Cardiac fibroblast (primary cell): ENCODE data around the gene NUP214.
"Not testable (repeated sequence)": the region's sequence is repeated elsewhere in the genome, so short reads cannot be mapped to it uniquely, and the experiment has no call there.

ENCODE experiments used
- DNase-seq, 2 donors: peaks; one replicate each; pipeline versions ENCODE4 v3.0.0 to v3.0.0-alpha.2; 2010; ENCODE audit warnings: low read depth in 2 of 2
- H3K4me3 ChIP-seq, 2 donors: replicated peaks in 1 of 2; 1 replicate in 1 of 2; 2 replicates in 1 of 2; pipeline ENCODE4 v1.5.1; 2011; ENCODE audit warnings: low read depth in 2 of 2, low read length in 2 of 2, mild to moderate bottlenecking in 2 of 2, moderate library complexity in 1 of 2
- CTCF ChIP-seq: IDR thresholded peaks from one replicate; pipeline ENCODE4 v1.5.1; 2011; ENCODE audit warnings: low read depth, mild to moderate bottlenecking, low read length, inconsistent platforms

Gene NUP214

GRCh38 chr9:131149688-131150053 is 24.3 kb downstream of the NUP214 start:
- no peak for DNase-seq
- TF ChIP-seq CTCF = no peak
- H3K4me3 ChIP-seq = no peak overlapping the region

- TF ChIP-seq CTCF = no peak
- H3K4me3 ChIP-seq = no peak overlapping the region
- DNase-seq = no peak
These were observed 28.2 kb downstream of the NUP214 start for GRCh38 chr9:131153595-131153994.

DNA sequence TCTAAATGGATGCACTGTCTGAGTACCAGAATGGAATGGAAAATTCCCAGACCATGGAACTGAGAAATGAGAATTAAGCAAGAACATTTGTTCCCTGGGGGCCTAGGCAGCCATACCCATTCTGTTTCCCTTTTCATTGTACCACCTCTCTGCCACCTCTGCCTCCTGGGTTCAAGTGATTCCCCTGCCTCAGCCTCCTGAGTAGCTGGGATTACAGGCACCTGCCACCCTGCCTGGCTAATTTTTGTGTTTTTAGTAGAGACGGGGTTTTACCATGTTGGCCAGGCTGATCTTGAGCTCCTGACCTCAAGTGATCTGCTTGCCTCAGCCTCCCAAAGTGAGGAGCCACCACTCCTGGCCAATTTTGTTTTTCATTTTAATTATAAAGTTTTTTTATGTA is 33.3 kb downstream of the NUP214 start:
- DNase-seq, H3K4me3 ChIP-seq: not testable (repeated sequence)

GRCh38 chr9:131160416-131161112 is 35.2 kb downstream of the NUP214 start:
- no peak overlapping the region for H3K4me3 ChIP-seq
- DNase-seq = no peak
- no peak for TF ChIP-seq CTCF

- no peak overlapping the region for H3K4me3 ChIP-seq
- TF ChIP-seq CTCF = no peak
- no peak for DNase-seq
These were observed 36.2 kb downstream of the NUP214 start for GRCh38 chr9:131161585-131161984.

DNA sequence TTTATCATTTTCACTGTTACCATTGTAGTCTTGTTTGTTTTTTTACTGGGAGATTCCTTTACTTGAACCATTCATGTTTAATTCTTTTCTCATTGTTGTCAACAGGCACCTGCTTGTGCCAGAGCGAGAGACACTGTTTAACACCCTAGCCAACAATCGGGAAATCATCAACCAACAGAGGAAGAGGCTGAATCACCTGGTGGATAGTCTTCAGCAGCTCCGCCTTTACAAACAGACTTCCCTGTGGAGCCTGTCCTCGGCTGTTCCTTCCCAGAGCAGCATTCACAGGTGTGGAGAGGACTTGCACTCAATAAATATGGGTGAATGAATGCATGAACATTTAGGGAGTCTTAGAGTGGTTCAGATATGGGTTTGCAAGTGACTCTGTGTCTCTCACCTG is 37.5 kb downstream of the NUP214 start:
- DNase-seq = no peak
- H3K4me3 ChIP-seq = no peak overlapping the region
- TF ChIP-seq CTCF = no peak

DNA sequence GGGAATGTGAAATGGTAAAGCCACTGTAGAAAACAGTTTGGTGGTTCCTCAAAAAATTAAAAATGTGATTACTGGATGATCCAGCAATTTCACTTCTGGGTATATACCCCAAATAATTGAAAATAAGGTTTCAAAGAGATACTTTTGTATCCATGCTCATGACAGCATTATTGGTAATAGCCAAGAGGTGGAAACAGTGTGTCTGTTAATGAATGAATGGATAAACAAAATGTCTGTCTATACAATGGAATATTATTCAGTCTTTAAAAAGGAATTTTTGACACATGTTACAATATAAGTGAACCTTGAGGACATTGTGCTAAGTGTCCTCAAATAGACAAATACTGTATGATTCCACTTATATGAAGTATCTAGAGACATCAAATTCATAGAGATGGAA is 40.1 kb downstream of the NUP214 start:
- H3K4me3 ChIP-seq = no peak overlapping the region
- no peak for TF ChIP-seq CTCF
- no peak for DNase-seq
